WTC11 (cell line): Measurements from ENCODE around the gene ADAMTS18. TPM values are rescaled to one million over a fixed set of nuclear protein-coding genes. Genes with fewer than 3 reads are reported as not detected.

ENCODE experiments used
- ATAC-seq: fragments of 200-7000 bp; cut with Tn5 transposase; 2 replicates; pipeline ENCODE4 v1.10.0; 2021; ENCODE audit warnings: mild to moderate bottlenecking, moderate library complexity
- CTCF ChIA-PET: fragments of 300-600 bp; sonication (Branson Sonifier 250); formaldehyde crosslinking; loops from one replicate; lab custom pipeline; 2021; ENCODE audit warnings: antibody characterized with exemption; lab: Charles Lee
- POLR2A ChIA-PET: fragments of 350-600 bp; sonication (Branson Sonifier 250); formaldehyde crosslinking; loops from one replicate; lab custom pipeline; 2021; ENCODE audit warnings: antibody characterized with exemption; lab: Charles Lee
- DNase-seq: peaks from one replicate; pipeline ENCODE4 v3.0.0; 2021; ENCODE audit warnings: low spot score
- H3K27ac Mint-ChIP-seq: 2 replicates; pipeline ENCODE4 v1.8.0; 2021; ENCODE audit warnings: mixed read lengths
- H3K27me3 Mint-ChIP-seq: 2 replicates; pipeline ENCODE4 v1.8.0; 2021; ENCODE audit warnings: low read depth, mild to moderate bottlenecking, moderate library complexity, mixed read lengths
- H3K36me3 Mint-ChIP-seq: 2 replicates; pipeline ENCODE4 v1.8.0; 2021; ENCODE audit warnings: mixed read lengths
- H3K4me1 Mint-ChIP-seq: 2 replicates; pipeline ENCODE4 v1.8.0; 2022; ENCODE audit warnings: mixed read lengths
- H3K4me3 Mint-ChIP-seq: 2 replicates; pipeline ENCODE4 v1.8.0; 2021; ENCODE audit warnings: mild to moderate bottlenecking, moderate library complexity, mixed read lengths
- H3K9me3 Mint-ChIP-seq: 2 replicates; pipeline ENCODE4 v1.8.0; 2021; ENCODE audit warnings: mixed read lengths
- CREM ChIP-seq: sonication (generic); formaldehyde crosslinking; IDR thresholded peaks from 2 replicates; pipeline ENCODE4 v1.8.1; 2022; ENCODE audit warnings: mild to moderate bottlenecking, missing genetic modification reagents, moderate library complexity
- GTF2I ChIP-seq: fragments of 250-450 bp; sonication (Bioruptor Pico); conservative IDR thresholded peaks from 2 replicates; pipeline ENCODE4 v1.4.0; 2021; ENCODE audit warnings: mild to moderate bottlenecking
- HMGA2 ChIP-seq: fragments of 250-450 bp; sonication (Bioruptor Pico); IDR thresholded peaks from 2 replicates; pipeline ENCODE4 v1.4.0; 2021; ENCODE audit warnings: mild to moderate bottlenecking, moderate library complexity
- JAZF1 ChIP-seq: fragments of 250-450 bp; sonication (Bioruptor Pico); IDR thresholded peaks from 2 replicates; pipeline ENCODE4 v1.9.0; 2021; ENCODE audit warnings: moderate library complexity, mild to moderate bottlenecking, inconsistent platforms
- JUN ChIP-seq: sonication (generic); formaldehyde crosslinking; IDR thresholded peaks from 2 replicates; pipeline ENCODE4 v1.8.0; 2023; ENCODE audit warnings: mild to moderate bottlenecking, missing genetic modification reagents
- KAT7 ChIP-seq: sonication (generic); formaldehyde crosslinking; IDR thresholded peaks from 2 replicates; pipeline ENCODE4 v1.8.1; 2023; ENCODE audit warnings: missing genetic modification reagents, mild to moderate bottlenecking, borderline replicate concordance
- NFE2L1 ChIP-seq: sonication (generic); formaldehyde crosslinking; IDR thresholded peaks from 2 replicates; pipeline ENCODE4 v1.8.1; 2023; ENCODE audit warnings: missing genetic modification reagents
- RELA ChIP-seq: sonication (generic); formaldehyde crosslinking; IDR thresholded peaks from 2 replicates; pipeline ENCODE4 v1.8.1; 2022; ENCODE audit warnings: missing genetic modification reagents, mild to moderate bottlenecking, borderline replicate concordance
- SMAD4 ChIP-seq: sonication (generic); formaldehyde crosslinking; IDR thresholded peaks from 2 replicates; pipeline ENCODE4 v1.8.0; 2022; ENCODE audit warnings: mild to moderate bottlenecking, missing genetic modification reagents
- SOX15 ChIP-seq: fragments of 250-450 bp; sonication (Bioruptor Pico); IDR thresholded peaks from 2 replicates; pipeline ENCODE4 v1.9.0; 2021; ENCODE audit warnings: mild to moderate bottlenecking
- ZNF138 ChIP-seq: sonication (generic); formaldehyde crosslinking; conservative IDR thresholded peaks from 2 replicates; pipeline ENCODE4 v1.8.1; 2022; ENCODE audit warnings: mild to moderate bottlenecking, moderate library complexity, missing genetic modification reagents
- ZNF219 ChIP-seq: sonication (generic); formaldehyde crosslinking; IDR thresholded peaks from 2 replicates; pipeline ENCODE4 v1.8.0; 2023; ENCODE audit warnings: missing genetic modification reagents, mild to moderate bottlenecking, borderline replicate concordance
- total RNA-seq: library from RNA; stranded (reverse); gene quantifications from 3 replicates; pipeline ENCODE4 v1.2.3, GENCODE V29; 2021
- TF ChIP-seq, protein P1 (sequence below): sonication (generic); formaldehyde crosslinking; IDR thresholded peaks from 2 replicates; pipeline ENCODE4 v1.8.0; 2022; ENCODE audit warnings: mild to moderate bottlenecking, missing genetic modification reagents
- TF ChIP-seq, protein P2 (sequence below): sonication (generic); formaldehyde crosslinking; IDR thresholded peaks from 2 replicates; pipeline ENCODE4 v1.8.0; 2023; ENCODE audit warnings: missing genetic modification reagents
- TF ChIP-seq, protein P3 (sequence below): fragments of 250-450 bp; sonication (Bioruptor Pico); IDR thresholded peaks from 2 replicates; pipeline ENCODE4 v1.9.0; 2021; ENCODE audit warnings: mild to moderate bottlenecking
- TF ChIP-seq, protein P4 (sequence below): sonication (generic); formaldehyde crosslinking; IDR thresholded peaks from 2 replicates; pipeline ENCODE4 v1.8.1; 2022; ENCODE audit warnings: missing genetic modification reagents, borderline replicate concordance
- TF ChIP-seq, protein P5 (sequence below): sonication (generic); formaldehyde crosslinking; IDR thresholded peaks from 2 replicates; pipeline ENCODE4 v1.8.0; 2022; ENCODE audit warnings: mild to moderate bottlenecking, missing genetic modification reagents
- TF ChIP-seq, protein P6 (sequence below): sonication (generic); formaldehyde crosslinking; IDR thresholded peaks from 2 replicates; pipeline ENCODE4 v1.8.1; 2023; ENCODE audit warnings: mild to moderate bottlenecking, missing genetic modification reagents, moderate library complexity

Gene ADAMTS18
- total RNA-seq, 1 experiment from 2014 or later, result 0.17 TPM

DNA sequence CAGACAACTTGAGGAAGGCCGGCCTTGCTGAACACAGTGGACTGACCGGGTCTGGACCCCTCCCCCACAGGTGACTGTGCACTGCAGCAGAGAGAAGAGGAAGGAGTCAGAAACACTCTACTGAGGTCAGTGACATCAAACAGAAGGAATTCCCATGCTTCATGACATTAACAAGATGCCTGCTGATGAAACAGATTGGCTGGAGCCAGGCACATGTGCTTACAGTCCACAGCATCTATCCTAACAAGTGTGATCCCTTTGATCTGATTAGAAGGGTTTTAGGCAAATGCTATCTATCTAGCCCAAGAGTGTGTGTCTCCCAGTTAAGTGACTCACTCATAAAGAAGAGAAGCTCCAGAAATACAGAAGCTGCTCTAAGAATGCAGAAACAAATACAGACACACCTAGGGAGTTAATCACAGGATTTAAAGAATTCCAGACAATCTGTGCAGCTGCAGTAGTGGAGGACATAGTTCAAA lies 145.5 kb downstream of the ADAMTS18 start:
- ChIA-PET POLR2A (no interaction called here), CTCF (no interaction called here)
- H3K27ac Mint-ChIP-seq, result no peak overlapping the region; the same call in 1 of the 2 replicates

DNA sequence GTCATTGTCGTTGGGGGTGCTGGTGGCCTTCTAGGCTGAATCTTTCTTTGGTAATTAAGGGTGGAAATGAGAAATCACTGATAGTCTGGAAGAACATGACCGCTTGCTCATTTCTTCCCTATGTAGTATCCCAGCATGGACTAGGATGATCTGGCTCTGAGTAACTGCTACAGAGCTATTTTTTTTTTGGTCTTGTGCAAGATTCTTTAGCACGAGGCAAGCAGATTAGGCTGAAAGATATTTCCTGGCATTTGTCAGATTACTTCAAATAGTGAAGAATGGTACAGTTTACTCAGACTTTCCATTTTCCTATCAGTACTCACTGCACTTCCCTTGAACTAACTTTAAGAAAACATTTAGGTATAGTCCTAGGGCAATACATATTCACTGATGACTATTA lies 146.6 kb downstream of the ADAMTS18 start:
- ATAC-seq (no peak), DNase-seq (no peak)
- H3K4me3 Mint-ChIP-seq, result no peak overlapping the region
- peaks cover 2% of the 10 kb centered on the region for H3K4me1 Mint-ChIP-seq
- ChIA-PET POLR2A (no interaction called here), CTCF (no interaction called here)
- H3K27me3 Mint-ChIP-seq, result no peaks in the 10 kb centered on the region; the same call in 1 of the 2 replicates
- H3K27ac Mint-ChIP-seq, result no peak overlapping the region
- no peaks in the 10 kb centered on the region for H3K9me3 Mint-ChIP-seq
- no peaks in the 10 kb centered on the region for H3K36me3 Mint-ChIP-seq
- TF ChIP-seq NFE2L1, result no peak
- TF ChIP-seq SOX15 (CRISPR knock-in tag), result no peak
- TF ChIP-seq CREM (CRISPR knock-in tag), result no peak
- no peak for TF ChIP-seq JUN (CRISPR knock-in tag)

More for the DNA sequence above, 145.5 kb downstream of the ADAMTS18 start:
- no peak for ATAC-seq
- Mint-ChIP-seq H3K9me3 (no peaks in the 10 kb centered on the region), H3K27me3 (no peaks in the 10 kb centered on the region; the same call in 1 of the 2 replicates), H3K36me3 (no peaks in the 10 kb centered on the region), H3K4me3 (no peak overlapping the region), H3K4me1 (peaks cover 5% of the 10 kb centered on the region)
- DNase-seq, result no peak
- TF ChIP-seq ZNF138 (CRISPR knock-in tag) (no peak), GTF2I (CRISPR knock-in tag) (no peak), HMGA2 (CRISPR knock-in tag) (no peak), SOX15 (CRISPR knock-in tag) (no peak)
- TF ChIP-seq, protein P1, sequence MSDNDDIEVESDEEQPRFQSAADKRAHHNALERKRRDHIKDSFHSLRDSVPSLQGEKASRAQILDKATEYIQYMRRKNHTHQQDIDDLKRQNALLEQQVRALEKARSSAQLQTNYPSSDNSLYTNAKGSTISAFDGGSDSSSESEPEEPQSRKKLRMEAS (CRISPR knock-in tag), result no peak
- TF ChIP-seq, protein P2, sequence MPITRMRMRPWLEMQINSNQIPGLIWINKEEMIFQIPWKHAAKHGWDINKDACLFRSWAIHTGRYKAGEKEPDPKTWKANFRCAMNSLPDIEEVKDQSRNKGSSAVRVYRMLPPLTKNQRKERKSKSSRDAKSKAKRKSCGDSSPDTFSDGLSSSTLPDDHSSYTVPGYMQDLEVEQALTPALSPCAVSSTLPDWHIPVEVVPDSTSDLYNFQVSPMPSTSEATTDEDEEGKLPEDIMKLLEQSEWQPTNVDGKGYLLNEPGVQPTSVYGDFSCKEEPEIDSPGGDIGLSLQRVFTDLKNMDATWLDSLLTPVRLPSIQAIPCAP (CRISPR knock-in tag), result no peak

DNA sequence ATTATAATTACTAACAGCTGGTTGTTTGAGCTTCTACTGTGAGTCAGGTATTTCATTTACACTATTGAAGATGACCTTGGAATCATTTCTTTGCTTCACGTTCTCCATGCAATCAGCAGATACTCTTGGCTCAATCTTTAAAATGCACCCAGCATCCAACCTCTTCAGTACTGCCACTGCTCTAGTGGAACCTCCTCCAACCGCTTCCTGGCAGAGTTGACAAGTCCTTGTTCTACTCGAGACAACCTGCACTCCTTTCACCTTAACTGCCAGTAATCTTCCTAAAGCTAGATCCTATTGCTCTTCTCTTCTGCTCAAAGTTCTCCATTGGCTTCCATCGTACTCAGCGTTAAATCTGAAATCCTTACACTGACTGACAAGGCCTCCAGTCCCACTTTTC lies 149.2 kb downstream of the ADAMTS18 start:
- Mint-ChIP-seq H3K36me3 (no peaks in the 10 kb centered on the region), H3K9me3 (no peaks in the 10 kb centered on the region), H3K27ac (no peak overlapping the region), H3K4me1 (peaks cover 2% of the 10 kb centered on the region; the same call in 1 of the 2 replicates), H3K27me3 (no peaks in the 10 kb centered on the region; the same call in 1 of the 2 replicates), H3K4me3 (no peak overlapping the region)
- ChIA-PET POLR2A (no interaction called here), CTCF (no interaction called here)
- DNase-seq (no peak), ATAC-seq (no peak)
- TF ChIP-seq JAZF1 (CRISPR knock-in tag) (no peak), ZNF219 (no peak), HMGA2 (CRISPR knock-in tag) (no peak), ZNF138 (CRISPR knock-in tag) (no peak), KAT7 (CRISPR knock-in tag) (no peak)
- TF ChIP-seq, protein P3, sequence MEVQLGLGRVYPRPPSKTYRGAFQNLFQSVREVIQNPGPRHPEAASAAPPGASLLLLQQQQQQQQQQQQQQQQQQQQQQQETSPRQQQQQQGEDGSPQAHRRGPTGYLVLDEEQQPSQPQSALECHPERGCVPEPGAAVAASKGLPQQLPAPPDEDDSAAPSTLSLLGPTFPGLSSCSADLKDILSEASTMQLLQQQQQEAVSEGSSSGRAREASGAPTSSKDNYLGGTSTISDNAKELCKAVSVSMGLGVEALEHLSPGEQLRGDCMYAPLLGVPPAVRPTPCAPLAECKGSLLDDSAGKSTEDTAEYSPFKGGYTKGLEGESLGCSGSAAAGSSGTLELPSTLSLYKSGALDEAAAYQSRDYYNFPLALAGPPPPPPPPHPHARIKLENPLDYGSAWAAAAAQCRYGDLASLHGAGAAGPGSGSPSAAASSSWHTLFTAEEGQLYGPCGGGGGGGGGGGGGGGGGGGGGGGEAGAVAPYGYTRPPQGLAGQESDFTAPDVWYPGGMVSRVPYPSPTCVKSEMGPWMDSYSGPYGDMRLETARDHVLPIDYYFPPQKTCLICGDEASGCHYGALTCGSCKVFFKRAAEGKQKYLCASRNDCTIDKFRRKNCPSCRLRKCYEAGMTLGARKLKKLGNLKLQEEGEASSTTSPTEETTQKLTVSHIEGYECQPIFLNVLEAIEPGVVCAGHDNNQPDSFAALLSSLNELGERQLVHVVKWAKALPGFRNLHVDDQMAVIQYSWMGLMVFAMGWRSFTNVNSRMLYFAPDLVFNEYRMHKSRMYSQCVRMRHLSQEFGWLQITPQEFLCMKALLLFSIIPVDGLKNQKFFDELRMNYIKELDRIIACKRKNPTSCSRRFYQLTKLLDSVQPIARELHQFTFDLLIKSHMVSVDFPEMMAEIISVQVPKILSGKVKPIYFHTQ, result no peak
- TF ChIP-seq, protein P4, sequence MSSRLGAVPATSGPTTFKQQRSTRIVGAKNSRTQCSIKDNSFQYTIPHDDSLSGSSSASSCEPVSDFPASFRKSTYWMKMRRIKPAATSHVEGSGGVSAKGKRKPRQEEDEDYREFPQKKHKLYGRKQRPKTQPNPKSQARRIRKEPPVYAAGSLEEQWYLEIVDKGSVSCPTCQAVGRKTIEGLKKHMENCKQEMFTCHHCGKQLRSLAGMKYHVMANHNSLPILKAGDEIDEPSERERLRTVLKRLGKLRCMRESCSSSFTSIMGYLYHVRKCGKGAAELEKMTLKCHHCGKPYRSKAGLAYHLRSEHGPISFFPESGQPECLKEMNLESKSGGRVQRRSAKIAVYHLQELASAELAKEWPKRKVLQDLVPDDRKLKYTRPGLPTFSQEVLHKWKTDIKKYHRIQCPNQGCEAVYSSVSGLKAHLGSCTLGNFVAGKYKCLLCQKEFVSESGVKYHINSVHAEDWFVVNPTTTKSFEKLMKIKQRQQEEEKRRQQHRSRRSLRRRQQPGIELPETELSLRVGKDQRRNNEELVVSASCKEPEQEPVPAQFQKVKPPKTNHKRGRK (CRISPR knock-in tag), result no peak

DNA sequence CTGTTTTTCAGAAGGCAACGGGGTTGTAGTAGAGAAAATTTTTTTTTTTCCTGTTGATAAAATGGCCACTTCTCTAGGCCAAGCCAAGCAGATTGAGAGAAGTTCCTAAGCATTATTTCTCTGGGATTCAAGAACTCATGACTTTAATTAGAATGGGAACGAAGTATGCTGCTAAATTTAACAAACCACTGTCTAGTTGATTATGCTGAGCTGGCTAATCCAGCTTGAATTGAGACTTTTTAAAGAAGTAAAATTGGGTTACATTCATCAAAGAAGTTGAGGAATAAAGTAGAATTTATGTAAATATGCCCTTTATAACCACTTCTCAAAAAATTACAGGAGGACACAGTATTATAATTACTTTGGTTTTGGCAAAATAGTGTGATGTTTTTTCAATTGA lies 152.5 kb downstream of the ADAMTS18 start:
- Mint-ChIP-seq H3K36me3 (no peaks in the 10 kb centered on the region), H3K9me3 (0 out of 2 replicates have a peak, but pooled peaks cover 3% of the 10 kb centered on the region), H3K27me3 (no peaks in the 10 kb centered on the region; the same call in 1 of the 2 replicates), H3K4me1 (no peaks in the 10 kb centered on the region), H3K27ac (no peak overlapping the region), H3K4me3 (no peak overlapping the region)
- DNase-seq (no peak), ATAC-seq (no peak)
- ChIA-PET POLR2A (no interaction called here), CTCF (no interaction called here)
- TF ChIP-seq NFE2L1 (no peak), HMGA2 (CRISPR knock-in tag) (no peak), RELA (CRISPR knock-in tag) (no peak), SMAD4 (CRISPR knock-in tag) (no peak)
- TF ChIP-seq, protein P4 (CRISPR knock-in tag), result no peak
- TF ChIP-seq, protein P5, sequence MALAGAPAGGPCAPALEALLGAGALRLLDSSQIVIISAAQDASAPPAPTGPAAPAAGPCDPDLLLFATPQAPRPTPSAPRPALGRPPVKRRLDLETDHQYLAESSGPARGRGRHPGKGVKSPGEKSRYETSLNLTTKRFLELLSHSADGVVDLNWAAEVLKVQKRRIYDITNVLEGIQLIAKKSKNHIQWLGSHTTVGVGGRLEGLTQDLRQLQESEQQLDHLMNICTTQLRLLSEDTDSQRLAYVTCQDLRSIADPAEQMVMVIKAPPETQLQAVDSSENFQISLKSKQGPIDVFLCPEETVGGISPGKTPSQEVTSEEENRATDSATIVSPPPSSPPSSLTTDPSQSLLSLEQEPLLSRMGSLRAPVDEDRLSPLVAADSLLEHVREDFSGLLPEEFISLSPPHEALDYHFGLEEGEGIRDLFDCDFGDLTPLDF, result no peak
- TF ChIP-seq, protein P6, sequence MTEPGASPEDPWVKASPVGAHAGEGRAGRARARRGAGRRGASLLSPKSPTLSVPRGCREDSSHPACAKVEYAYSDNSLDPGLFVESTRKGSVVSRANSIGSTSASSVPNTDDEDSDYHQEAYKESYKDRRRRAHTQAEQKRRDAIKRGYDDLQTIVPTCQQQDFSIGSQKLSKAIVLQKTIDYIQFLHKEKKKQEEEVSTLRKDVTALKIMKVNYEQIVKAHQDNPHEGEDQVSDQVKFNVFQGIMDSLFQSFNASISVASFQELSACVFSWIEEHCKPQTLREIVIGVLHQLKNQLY (CRISPR knock-in tag), result no peak
- TF ChIP-seq, protein P2 (CRISPR knock-in tag), result no peak
